Measurements from ENCODE around the gene TMEM234.

The TMEM234 gene

DNA sequence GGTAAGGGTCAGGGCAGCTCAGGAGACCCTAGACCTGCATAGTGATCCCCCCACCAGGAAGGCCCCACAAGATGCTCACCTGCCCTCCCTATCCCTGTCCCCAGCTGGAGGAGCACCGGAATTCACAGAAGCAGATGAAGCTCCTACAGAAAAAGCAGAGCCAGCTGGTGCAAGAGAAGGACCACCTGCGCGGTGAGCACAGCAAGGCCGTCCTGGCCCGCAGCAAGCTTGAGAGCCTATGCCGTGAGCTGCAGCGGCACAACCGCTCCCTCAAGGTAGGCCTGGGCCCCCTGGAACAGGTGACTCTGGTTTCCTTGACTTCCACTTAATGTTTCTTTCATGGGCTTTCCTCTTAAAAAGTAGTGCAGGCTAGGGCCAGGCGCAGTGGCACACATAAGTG is 34.3 kb downstream of the TMEM234 start:
- TF ChIP-seq EZH2 (IDR thresholded peaks at IDR 0.05) = no peak
- TF ChIP-seq POLR2AphosphoS5 (IDR thresholded peaks at IDR 0.05; ENCODE audit: borderline replicate concordance, low read depth, low read length) = no peak
- no peak for TF ChIP-seq FOXP2 (optimal IDR thresholded peaks at IDR 0.05; ENCODE audit: control extremely low read depth, extremely low read length, insufficient read depth)
- no peak for DNase-seq (ENCODE audit: low read depth, low spot score)
- Histone ChIP-seq H3K9me3 (ENCODE audit: low read depth, low read length) (no peaks in the 10 kb centered on the region), H3K4me3 (no peak overlapping the region), H3K27ac (no peak overlapping the region), H3K9ac (ENCODE audit: insufficient read length) (no peak overlapping the region), H3K36me3 (ENCODE audit: insufficient read depth, low read length) (peaks cover 36% of the 10 kb centered on the region)

GRCh38 chr1:32186491-32186890 is 35.7 kb downstream of the TMEM234 start:
- peak overlapping the region; percentile 4; the same call in 1 of the 2 replicates for H3K27ac ChIP-seq
- H3K9ac ChIP-seq (ENCODE audit: insufficient read length) = no peak overlapping the region
- DNase-seq (ENCODE audit: low read depth, low spot score) = no peak
- H3K4me3 ChIP-seq = no peak overlapping the region
- H3K9me3 ChIP-seq (ENCODE audit: low read depth, low read length) = no peaks in the 10 kb centered on the region
- TF ChIP-seq EZH2 (IDR thresholded peaks at IDR 0.05) (no peak), POLR2AphosphoS5 (IDR thresholded peaks at IDR 0.05; ENCODE audit: borderline replicate concordance, low read depth, low read length) (no peak)
- H3K36me3 ChIP-seq (ENCODE audit: insufficient read depth, low read length) = peaks cover 32% of the 10 kb centered on the region

GRCh38 chr1:32186077-32186476 is 36.1 kb downstream of the TMEM234 start:
- H3K27ac ChIP-seq = peak overlapping the region; percentile 4
- no peak for DNase-seq (ENCODE audit: low read depth, low spot score)

GRCh38 chr1:32184650-32185049 is 37.5 kb downstream of the TMEM234 start:
- Histone ChIP-seq H3K4me3 (no peak overlapping the region), H3K9me3 (ENCODE audit: low read depth, low read length) (no peaks in the 10 kb centered on the region), H3K27ac (no peak overlapping the region), H3K9ac (ENCODE audit: insufficient read length) (no peak overlapping the region), H3K36me3 (ENCODE audit: insufficient read depth, low read length) (peaks cover 17% of the 10 kb centered on the region)
- TF ChIP-seq FOXP2 (optimal IDR thresholded peaks at IDR 0.05; ENCODE audit: control extremely low read depth, extremely low read length, insufficient read depth) (no peak), EZH2 (IDR thresholded peaks at IDR 0.05) (no peak), POLR2AphosphoS5 (IDR thresholded peaks at IDR 0.05; ENCODE audit: borderline replicate concordance, low read depth, low read length) (no peak)
- DNase-seq (ENCODE audit: low read depth, low spot score) = no peak

More at GRCh38 chr1:32186077-32186476, 36.1 kb downstream of the TMEM234 start:
- H3K9me3 ChIP-seq (ENCODE audit: low read depth, low read length) = no peaks in the 10 kb centered on the region
- H3K9ac ChIP-seq (ENCODE audit: insufficient read length) = peak overlapping the region; percentile 45
- H3K36me3 ChIP-seq (ENCODE audit: insufficient read depth, low read length) = peaks cover 29% of the 10 kb centered on the region
- no peak overlapping the region for H3K4me3 ChIP-seq
- TF ChIP-seq POLR2AphosphoS5 (IDR thresholded peaks at IDR 0.05; ENCODE audit: borderline replicate concordance, low read depth, low read length) = no peak
- no peak for TF ChIP-seq FOXP2 (optimal IDR thresholded peaks at IDR 0.05; ENCODE audit: control extremely low read depth, extremely low read length, insufficient read depth)

DNA sequence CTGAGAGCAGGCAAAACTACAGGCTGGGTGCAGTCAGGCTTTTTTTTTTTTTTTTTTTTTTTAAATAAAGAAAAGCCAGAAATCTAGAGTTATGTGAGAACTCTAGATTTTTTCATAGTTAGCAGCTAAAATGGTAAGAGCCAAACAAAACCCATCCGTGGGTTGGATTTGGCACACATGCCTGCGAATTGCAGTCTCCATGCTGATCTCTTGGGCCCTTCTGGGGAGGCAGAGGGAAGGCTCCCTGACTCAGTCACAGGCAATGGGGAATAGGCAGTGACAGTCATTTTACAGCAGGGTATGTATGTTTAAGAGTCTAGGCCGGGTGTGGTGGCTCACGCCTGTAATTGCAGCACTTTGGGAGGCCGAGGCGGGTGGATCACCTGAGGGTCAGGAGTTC is 40.1 kb downstream of the TMEM234 start:
- no peak for DNase-seq (ENCODE audit: low read depth, low spot score)
- Histone ChIP-seq H3K4me3 (no peak overlapping the region), H3K9me3 (ENCODE audit: low read depth, low read length) (no peaks in the 10 kb centered on the region), H3K9ac (ENCODE audit: insufficient read length) (no peak overlapping the region), H3K36me3 (ENCODE audit: insufficient read depth, low read length) (peaks cover 9% of the 10 kb centered on the region), H3K27ac (no peak overlapping the region)
- TF ChIP-seq POLR2AphosphoS5 (IDR thresholded peaks at IDR 0.05; ENCODE audit: borderline replicate concordance, low read depth, low read length) = no peak
- no peak for TF ChIP-seq FOXP2 (optimal IDR thresholded peaks at IDR 0.05; ENCODE audit: control extremely low read depth, extremely low read length, insufficient read depth)
- no peak for TF ChIP-seq EZH2 (IDR thresholded peaks at IDR 0.05)

DNA sequence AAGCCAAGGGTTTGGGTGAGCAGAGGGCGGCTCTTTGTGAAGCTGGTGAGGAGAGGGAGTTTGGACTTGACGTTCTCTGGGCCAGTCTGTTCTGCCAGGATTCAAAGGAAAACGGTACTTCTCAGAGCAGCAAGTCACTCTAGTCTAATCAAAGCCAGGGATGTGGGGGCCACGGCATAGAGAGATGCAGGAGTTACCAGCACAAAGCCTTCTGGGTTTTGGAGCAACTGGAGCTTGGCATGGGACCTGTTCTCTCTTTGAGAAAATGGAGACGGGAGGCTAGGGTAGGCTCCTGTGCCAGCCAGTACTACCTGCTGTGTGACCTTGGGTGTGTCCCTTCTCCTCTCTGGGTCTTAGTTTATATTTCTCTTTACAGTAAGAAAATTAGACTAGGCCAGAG is 40.6 kb downstream of the TMEM234 start:
- no peak overlapping the region for H3K9ac ChIP-seq (ENCODE audit: insufficient read length)

GRCh38 chr1:32181065-32181464 is 41.1 kb downstream of the TMEM234 start:
- Histone ChIP-seq H3K9me3 (ENCODE audit: low read depth, low read length) (no peaks in the 10 kb centered on the region), H3K27ac (peak overlapping the region; percentile 80; the same call in 1 of the 2 replicates), H3K4me3 (peak overlapping the region; percentile 79), H3K9ac (ENCODE audit: insufficient read length) (peak overlapping the region; percentile 88), H3K36me3 (ENCODE audit: insufficient read depth, low read length) (peaks cover 7% of the 10 kb centered on the region)
- no peak for TF ChIP-seq POLR2AphosphoS5 (IDR thresholded peaks at IDR 0.05; ENCODE audit: borderline replicate concordance, low read depth, low read length)
- TF ChIP-seq EZH2 (IDR thresholded peaks at IDR 0.05) = no peak
- no peak for TF ChIP-seq FOXP2 (optimal IDR thresholded peaks at IDR 0.05; ENCODE audit: control extremely low read depth, extremely low read length, insufficient read depth)
- DNase-seq (ENCODE audit: low read depth, low spot score) = no peak

More for the DNA sequence above, 40.6 kb downstream of the TMEM234 start:
- no peak overlapping the region; the same call in 1 of the 2 replicates for H3K27ac ChIP-seq
- TF ChIP-seq FOXP2 (optimal IDR thresholded peaks at IDR 0.05; ENCODE audit: control extremely low read depth, extremely low read length, insufficient read depth) (no peak), EZH2 (IDR thresholded peaks at IDR 0.05) (no peak), POLR2AphosphoS5 (IDR thresholded peaks at IDR 0.05; ENCODE audit: borderline replicate concordance, low read depth, low read length) (no peak)
- no peaks in the 10 kb centered on the region for H3K9me3 ChIP-seq (ENCODE audit: low read depth, low read length)
- no peak for DNase-seq (ENCODE audit: low read depth, low spot score)
- no peak overlapping the region for H3K4me3 ChIP-seq
- peaks cover 8% of the 10 kb centered on the region for H3K36me3 ChIP-seq (ENCODE audit: insufficient read depth, low read length)

GRCh38 chr1:32180186-32181060 is 41.7 kb downstream of the TMEM234 start:
- H3K9ac ChIP-seq (ENCODE audit: insufficient read length) = peak overlapping the region; percentile 88
- no peaks in the 10 kb centered on the region for H3K9me3 ChIP-seq (ENCODE audit: low read depth, low read length)
- no peak for DNase-seq (ENCODE audit: low read depth, low spot score)
- TF ChIP-seq EZH2 (IDR thresholded peaks at IDR 0.05) (no peak), POLR2AphosphoS5 (IDR thresholded peaks at IDR 0.05; ENCODE audit: borderline replicate concordance, low read depth, low read length) (no peak), FOXP2 (optimal IDR thresholded peaks at IDR 0.05; ENCODE audit: control extremely low read depth, extremely low read length, insufficient read depth) (no peak)
- H3K27ac ChIP-seq = peak overlapping the region; percentile 80
- H3K36me3 ChIP-seq (ENCODE audit: insufficient read depth, low read length) = peaks cover 7% of the 10 kb centered on the region
- peak overlapping the region; percentile 79 for H3K4me3 ChIP-seq

Measured in SK-N-MC (cell line).